Measurements from ENCODE around the gene PHLDA2. TPM values are rescaled to one million over a fixed set of nuclear protein-coding genes. Genes with fewer than 3 reads are reported as not detected.
"Not testable (repeated sequence)": the region's sequence is repeated elsewhere in the genome, so short reads cannot be mapped to it uniquely, and the experiment has no call there.

Gene PHLDA2
- total RNA-seq, 1 experiment from 2014 or later = 33.7 TPM

DNA sequence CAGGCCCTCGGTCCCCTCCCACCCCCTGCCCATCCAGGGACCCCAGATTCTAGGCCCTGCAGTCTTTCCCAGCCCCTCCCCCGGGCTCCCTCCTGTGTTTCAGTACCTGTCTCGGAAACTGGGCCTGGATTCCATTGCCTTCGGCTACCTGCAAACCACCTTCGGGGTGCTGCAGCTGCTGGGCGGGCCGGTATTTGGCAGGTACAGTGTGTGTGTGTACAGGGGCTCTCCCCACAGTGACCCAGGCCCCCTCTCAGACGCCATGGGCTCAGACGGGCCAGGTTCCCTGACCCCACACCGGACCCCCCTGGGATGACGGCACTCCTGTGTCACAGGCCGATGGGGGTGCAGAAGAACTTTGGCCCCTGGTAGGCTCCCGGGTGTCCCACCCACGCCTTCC is 21.1 kb downstream of the PHLDA2 start:
- POLR2A ChIA-PET (ENCODE audit: low non-redundant PET) = no interaction called here
- Histone ChIP-seq H3K27me3 (replicated peaks; ENCODE audit: insufficient read depth, low read depth, low read length, poor library complexity) (no peaks in the 10 kb centered on the region), H3K27ac (ENCODE audit: low read depth, low read length, poor library complexity, severe bottlenecking) (no peak overlapping the region), H3K9me3 (ENCODE audit: low read depth, low read length, poor library complexity, severe bottlenecking) (no peaks in the 10 kb centered on the region), H3K36me3 (ENCODE audit: insufficient read depth, low read length, poor library complexity, severe bottlenecking) (no peaks in the 10 kb centered on the region), H3K4me1 (ENCODE audit: insufficient read depth, low read length, poor library complexity, severe bottlenecking) (peaks cover 9% of the 10 kb centered on the region), H3K4me3 (ENCODE audit: low read depth, low read length, poor library complexity, severe bottlenecking) (no peak overlapping the region)
- no peak for DNase-seq (ENCODE audit: low spot score)
- BruUV-seq (replicated peaks) = no TSS peak
- intact Hi-C loops (cut with micrococcal nuclease; ENCODE audit: unreplicated experiment) = no loop called here
- TF ChIP-seq, protein P1, sequence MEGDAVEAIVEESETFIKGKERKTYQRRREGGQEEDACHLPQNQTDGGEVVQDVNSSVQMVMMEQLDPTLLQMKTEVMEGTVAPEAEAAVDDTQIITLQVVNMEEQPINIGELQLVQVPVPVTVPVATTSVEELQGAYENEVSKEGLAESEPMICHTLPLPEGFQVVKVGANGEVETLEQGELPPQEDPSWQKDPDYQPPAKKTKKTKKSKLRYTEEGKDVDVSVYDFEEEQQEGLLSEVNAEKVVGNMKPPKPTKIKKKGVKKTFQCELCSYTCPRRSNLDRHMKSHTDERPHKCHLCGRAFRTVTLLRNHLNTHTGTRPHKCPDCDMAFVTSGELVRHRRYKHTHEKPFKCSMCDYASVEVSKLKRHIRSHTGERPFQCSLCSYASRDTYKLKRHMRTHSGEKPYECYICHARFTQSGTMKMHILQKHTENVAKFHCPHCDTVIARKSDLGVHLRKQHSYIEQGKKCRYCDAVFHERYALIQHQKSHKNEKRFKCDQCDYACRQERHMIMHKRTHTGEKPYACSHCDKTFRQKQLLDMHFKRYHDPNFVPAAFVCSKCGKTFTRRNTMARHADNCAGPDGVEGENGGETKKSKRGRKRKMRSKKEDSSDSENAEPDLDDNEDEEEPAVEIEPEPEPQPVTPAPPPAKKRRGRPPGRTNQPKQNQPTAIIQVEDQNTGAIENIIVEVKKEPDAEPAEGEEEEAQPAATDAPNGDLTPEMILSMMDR (conservative IDR thresholded peaks at IDR 0.05; ENCODE audit: low read depth, low read length) = no peak
- no peak for TF ChIP-seq EZH2 (IDR thresholded peaks at IDR 0.05; ENCODE audit: borderline replicate concordance, low read depth, low read length, poor library complexity, severe bottlenecking)
- CTCF ChIA-PET = no interaction called here

DNA sequence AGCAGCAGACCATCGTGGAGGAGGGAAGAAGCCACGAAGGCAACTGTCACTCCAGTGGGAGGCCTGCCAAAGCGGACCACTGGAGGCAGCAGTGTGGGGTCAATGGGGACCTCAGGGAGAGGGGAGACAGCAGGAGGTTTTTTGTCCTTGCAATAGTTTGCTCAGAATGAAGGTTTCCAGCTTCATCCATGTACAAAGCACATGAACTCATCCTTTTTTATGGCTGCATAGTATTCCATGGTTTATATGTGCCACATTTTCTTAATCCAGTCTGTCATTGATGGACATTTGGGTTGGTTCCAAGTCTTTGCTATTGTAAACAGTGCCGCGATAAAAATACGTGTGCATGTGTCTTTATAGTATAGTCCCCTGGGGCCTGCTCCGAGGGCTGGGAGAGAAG is 23.9 kb downstream of the PHLDA2 start:
- H3K36me3 ChIP-seq (ENCODE audit: insufficient read depth, low read length, poor library complexity, severe bottlenecking); BruUV-seq (replicated peaks); H3K4me3 ChIP-seq (ENCODE audit: low read depth, low read length, poor library complexity, severe bottlenecking); intact Hi-C loops (cut with micrococcal nuclease; ENCODE audit: unreplicated experiment); POLR2A ChIA-PET (ENCODE audit: low non-redundant PET); DNase-seq (ENCODE audit: low spot score); H3K9me3 ChIP-seq (ENCODE audit: low read depth, low read length, poor library complexity, severe bottlenecking); H3K4me1 ChIP-seq (ENCODE audit: insufficient read depth, low read length, poor library complexity, severe bottlenecking); H3K27me3 ChIP-seq (replicated peaks; ENCODE audit: insufficient read depth, low read depth, low read length, poor library complexity); H3K27ac ChIP-seq (ENCODE audit: low read depth, low read length, poor library complexity, severe bottlenecking); CTCF ChIA-PET: not testable (repeated sequence)

DNA sequence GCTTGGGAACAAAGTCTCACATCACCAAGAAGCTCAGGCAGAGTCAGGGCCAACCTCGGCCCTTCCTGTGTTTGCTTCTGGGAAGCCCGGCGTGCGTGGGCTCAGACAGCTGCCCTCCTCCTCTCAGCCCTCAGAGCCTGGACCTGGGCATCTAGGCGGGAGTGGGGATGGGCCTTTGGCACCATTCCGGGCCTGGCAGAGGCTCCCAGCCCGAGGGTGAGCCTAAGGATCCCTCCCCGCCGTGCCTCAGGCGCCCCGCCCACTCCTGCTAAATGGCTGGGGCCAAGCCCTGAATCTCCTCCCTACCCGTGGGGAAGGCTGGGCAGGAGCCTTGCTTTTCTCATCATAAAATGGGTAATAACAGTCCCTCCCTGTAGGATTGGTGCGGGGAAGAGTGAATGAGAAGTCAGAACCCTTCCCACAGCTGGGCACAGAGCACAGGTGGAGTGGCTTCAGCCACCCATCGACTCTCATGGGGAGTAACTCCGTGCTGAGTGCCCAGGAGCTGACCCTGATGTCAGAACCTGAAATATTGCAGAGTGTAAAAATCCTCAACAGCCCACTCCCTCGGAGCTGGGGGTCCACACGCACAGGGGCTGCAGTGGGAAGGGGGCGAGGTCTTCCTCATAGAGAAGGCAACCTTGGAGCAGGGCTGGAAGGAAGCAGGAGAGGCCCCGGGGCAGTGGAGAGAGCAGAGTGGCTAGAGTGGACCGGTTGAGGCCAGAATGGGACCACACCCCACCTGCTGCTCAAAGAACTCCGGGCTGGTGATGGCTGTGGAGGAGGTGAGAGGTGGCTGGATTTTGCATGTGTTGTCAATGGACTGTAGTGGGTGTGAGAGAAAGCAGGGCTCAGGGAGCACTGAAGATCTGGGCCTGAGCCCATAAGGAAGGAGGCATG is 24.8 kb downstream of the PHLDA2 start:
- H3K27me3 ChIP-seq (replicated peaks; ENCODE audit: insufficient read depth, low read depth, low read length, poor library complexity) = no peaks in the 10 kb centered on the region
- POLR2A ChIA-PET (ENCODE audit: low non-redundant PET) = no interaction called here
- BruUV-seq (replicated peaks) = no TSS peak
- no peak for TF ChIP-seq EZH2 (IDR thresholded peaks at IDR 0.05; ENCODE audit: borderline replicate concordance, low read depth, low read length, poor library complexity, severe bottlenecking)
- TF ChIP-seq, protein P1 (conservative IDR thresholded peaks at IDR 0.05; ENCODE audit: low read depth, low read length) = no peak
- intact Hi-C loops (cut with micrococcal nuclease; ENCODE audit: unreplicated experiment) = no loop called here
- no peak for DNase-seq (ENCODE audit: low spot score)
- peaks cover 9% of the 10 kb centered on the region for H3K4me1 ChIP-seq (ENCODE audit: insufficient read depth, low read length, poor library complexity, severe bottlenecking)
- no peak overlapping the region for H3K27ac ChIP-seq (ENCODE audit: low read depth, low read length, poor library complexity, severe bottlenecking)
- CTCF ChIA-PET = no interaction called here
- no peaks in the 10 kb centered on the region for H3K36me3 ChIP-seq (ENCODE audit: insufficient read depth, low read length, poor library complexity, severe bottlenecking)
- H3K9me3 ChIP-seq (ENCODE audit: low read depth, low read length, poor library complexity, severe bottlenecking) = no peaks in the 10 kb centered on the region
- H3K4me3 ChIP-seq (ENCODE audit: low read depth, low read length, poor library complexity, severe bottlenecking) = no peak overlapping the region

DNA sequence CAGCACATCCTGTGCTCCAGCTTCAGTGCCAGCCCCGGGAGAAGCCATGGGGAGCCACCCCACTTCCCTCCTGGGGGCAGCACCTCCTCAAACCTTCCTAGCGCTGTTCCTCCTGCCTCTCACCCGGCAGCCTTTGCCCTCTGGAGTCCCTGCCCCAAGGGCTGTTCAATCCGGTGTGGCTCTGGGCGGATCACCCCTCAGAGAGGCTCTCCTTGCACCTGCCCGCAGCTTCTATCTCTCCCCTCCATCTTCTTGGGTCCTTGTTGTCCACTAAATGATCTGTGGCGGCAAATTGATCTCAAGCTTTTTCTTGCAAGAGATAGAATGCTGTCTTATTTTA is 25.6 kb downstream of the PHLDA2 start:
- H3K4me1 ChIP-seq (ENCODE audit: insufficient read depth, low read length, poor library complexity, severe bottlenecking) = peaks cover 9% of the 10 kb centered on the region
- DNase-seq (ENCODE audit: low spot score) = no peak
- H3K27ac ChIP-seq (ENCODE audit: low read depth, low read length, poor library complexity, severe bottlenecking) = no peak overlapping the region
- H3K4me3 ChIP-seq (ENCODE audit: low read depth, low read length, poor library complexity, severe bottlenecking) = no peak overlapping the region
- POLR2A ChIA-PET (ENCODE audit: low non-redundant PET) = no interaction called here
- H3K27me3 ChIP-seq (replicated peaks; ENCODE audit: insufficient read depth, low read depth, low read length, poor library complexity) = no peaks in the 10 kb centered on the region
- CTCF ChIA-PET = no interaction called here
- intact Hi-C loops (cut with micrococcal nuclease; ENCODE audit: unreplicated experiment) = no loop called here
- H3K9me3 ChIP-seq (ENCODE audit: low read depth, low read length, poor library complexity, severe bottlenecking) = no peaks in the 10 kb centered on the region
- TF ChIP-seq, protein P1 (conservative IDR thresholded peaks at IDR 0.05; ENCODE audit: low read depth, low read length) = no peak
- TF ChIP-seq EZH2 (IDR thresholded peaks at IDR 0.05; ENCODE audit: borderline replicate concordance, low read depth, low read length, poor library complexity, severe bottlenecking) = no peak
- H3K36me3 ChIP-seq (ENCODE audit: insufficient read depth, low read length, poor library complexity, severe bottlenecking) = no peaks in the 10 kb centered on the region
- no TSS peak for BruUV-seq (replicated peaks)

All from A673 (cell line).